PC-3 (cell line): ENCODE data around the gene POLD4. TPM values are rescaled to one million over a fixed set of nuclear protein-coding genes. Genes with fewer than 3 reads are reported as not detected.

Experiments
- ATAC-seq: fragments of 200-7000 bp; cut with Tn5 transposase; 2 replicates; pipeline ENCODE4 v1.9.1; 2020; ENCODE audit warnings: mild to moderate bottlenecking, moderate library complexity
- BruUV-seq: library from RNA; stranded (reverse); fragments of 400-500 nt; replicated peaks from 2 replicates; lab custom pipeline; 2021; lab: Mats Ljungman, UMichigan
- CTCF ChIA-PET: fragments of 300-600 bp; sonication (Branson Sonifier 250); formaldehyde crosslinking; loops from one replicate; lab custom pipeline; 2022; ENCODE audit warnings: antibody characterized with exemption; lab: Charles Lee
- POLR2A ChIA-PET: fragments of 300-600 bp; sonication (Branson Sonifier 250); formaldehyde crosslinking; loops from one replicate; lab custom pipeline; 2022; ENCODE audit warnings: antibody characterized with exemption; ENCODE audit not compliant: unreplicated experiment; lab: Charles Lee
- DNase-seq: peaks from one replicate; pipeline ENCODE4 v3.0.0-alpha.2; 2015
- H2AFZ ChIP-seq: fragments of 300-600 bp; sonication (generic); 2 replicates; pipeline ENCODE4 v1.6.0; 2016; ENCODE audit warnings: antibody characterized with exemption, low read length
- H3F3A ChIP-seq: fragments of 300-600 bp; sonication (generic); one replicate; pipeline ENCODE4 v1.6.0; 2017; ENCODE audit warnings: antibody characterized with exemption, low read length, control low read depth, mild to moderate bottlenecking; ENCODE audit not compliant: unreplicated experiment
- H3K27ac ChIP-seq: fragments of 300-600 bp; sonication (generic); 2 replicates; pipeline ENCODE4 v1.5.1; 2016; ENCODE audit warnings: mild to moderate bottlenecking, low read length
- H3K27me3 ChIP-seq: fragments of 300-600 bp; sonication (generic); 2 replicates; pipeline ENCODE4 v1.6.1; 2016; ENCODE audit warnings: low read length, mixed read lengths
- H3K36me3 ChIP-seq: fragments of 300-600 bp; sonication (generic); 2 replicates; pipeline ENCODE4 v1.6.1; 2016; ENCODE audit warnings: low read depth, mixed run types, low read length, mixed read lengths
- H3K4me1 ChIP-seq: fragments of 300-600 bp; sonication (generic); 2 replicates; pipeline ENCODE4 v1.5.1; 2016; ENCODE audit warnings: low read length; ENCODE audit not compliant: insufficient read depth
- H3K4me2 ChIP-seq: fragments of 300-600 bp; sonication (generic); 2 replicates; pipeline ENCODE4 v1.6.0; 2016; ENCODE audit warnings: low read length
- H3K4me3 ChIP-seq: fragments of 300-600 bp; sonication (generic); 2 replicates; pipeline ENCODE4 v1.5.1; 2016; ENCODE audit warnings: mild to moderate bottlenecking, low read length, mixed read lengths
- H3K79me2 ChIP-seq: fragments of 300-600 bp; sonication (generic); 2 replicates; pipeline ENCODE4 v1.6.1; 2017; ENCODE audit warnings: low read length, mixed read lengths
- H3K9ac ChIP-seq: fragments of 300-600 bp; sonication (generic); 2 replicates; pipeline ENCODE4 v1.6.0; 2016; ENCODE audit warnings: mild to moderate bottlenecking, low read length
- H3K9me2 ChIP-seq: fragments of 300-600 bp; sonication (generic); replicated peaks from 2 replicates; pipeline ENCODE4 v1.6.1; 2016; ENCODE audit warnings: mixed run types, low read length, mixed read lengths
- H3K9me3 ChIP-seq: fragments of 300-600 bp; sonication (generic); 2 replicates; pipeline ENCODE4 v1.6.1; 2016; ENCODE audit warnings: low read length, mixed read lengths
- H4K20me1 ChIP-seq: fragments of 300-600 bp; sonication (generic); 2 replicates; pipeline ENCODE4 v1.6.1; 2016; ENCODE audit warnings: low read length, mixed read lengths
- EZH2 ChIP-seq: fragments of 300-600 bp; sonication (generic); IDR thresholded peaks from one replicate; pipeline ENCODE4 v1.6.1; 2017; ENCODE audit warnings: antibody characterized with exemption, mild to moderate bottlenecking, low read length; ENCODE audit not compliant: unreplicated experiment
- EZH2phosphoT487 ChIP-seq: fragments of 300-600 bp; sonication (generic); IDR thresholded peaks from 2 replicates; pipeline ENCODE4 v1.6.1; 2018; ENCODE audit warnings: mild to moderate bottlenecking, antibody characterized with exemption, low read length, borderline replicate concordance
- intact Hi-C: fragments of 100-400 bp; cut with micrococcal nuclease; formaldehyde crosslinking; loops from 2 replicates; pipeline ENCODE4 v1.9.0; 2023
- total RNA-seq: library from RNA; depleted of rRNA; stranded (reverse); fragments of >200 nt; gene quantifications from 2 replicates; pipeline ENCODE4 v1.2.3, GENCODE V29; 2014
- TF ChIP-seq, protein P1 (sequence below): fragments of 300-600 bp; sonication (generic); conservative IDR thresholded peaks from 2 replicates; pipeline ENCODE4 v1.5.1; 2017; ENCODE audit warnings: antibody characterized with exemption, low read depth, mild to moderate bottlenecking, low read length

The POLD4 gene
- total RNA-seq, 1 experiment from 2014 or later: 81.5 TPM

DNA sequence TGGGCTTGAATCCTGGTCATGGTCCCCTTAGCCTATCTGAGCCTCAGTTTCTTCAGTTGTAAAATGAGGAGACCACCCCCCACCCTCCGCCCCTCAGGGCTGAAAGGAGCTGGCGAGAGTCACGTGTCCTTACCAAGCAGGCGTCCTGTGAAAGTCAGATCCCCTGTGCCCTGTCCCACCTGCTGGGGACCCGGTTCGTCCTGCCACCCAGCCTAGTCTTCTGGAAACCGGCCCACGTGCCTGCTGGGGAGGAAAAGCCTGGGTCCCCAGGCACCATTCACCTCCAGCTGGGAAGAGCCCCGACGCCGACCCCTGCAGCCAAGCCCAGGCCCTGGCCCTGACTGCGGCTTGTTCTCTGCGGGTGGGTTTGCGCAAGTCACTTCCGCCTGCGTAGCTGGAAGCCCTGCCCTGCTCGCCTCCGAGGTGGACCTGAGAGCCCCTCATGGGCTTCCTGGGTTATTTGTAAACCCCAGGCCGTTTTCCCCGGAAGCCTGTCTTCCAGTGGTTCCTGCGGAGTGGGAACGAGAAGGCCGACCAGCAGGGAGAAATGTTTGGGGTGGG lies 50.7 kb downstream of the POLD4 start:
- Histone ChIP-seq H3K79me2 (peaks cover 15% of the 10 kb centered on the region), H3K27ac (peak overlapping the region; percentile 42), H4K20me1 (no peaks in the 10 kb centered on the region), H3K9me2 (no peaks in the 10 kb centered on the region), H3K4me2 (peak overlapping the region; percentile 93), H3K9ac (peak overlapping the region; percentile 91), H3F3A (no peaks in the 10 kb centered on the region), H3K27me3 (no peaks in the 10 kb centered on the region), H3K4me1 (peaks cover 18% of the 10 kb centered on the region), H3K9me3 (no peaks in the 10 kb centered on the region), H2AFZ (peak overlapping the region; percentile 54), H3K4me3 (peak overlapping the region; percentile 93), H3K36me3 (peaks cover 15% of the 10 kb centered on the region; the same call in 1 of the 2 replicates)
- TF ChIP-seq EZH2phosphoT487 (no peak), EZH2 (no peak)
- TF ChIP-seq, protein P1, sequence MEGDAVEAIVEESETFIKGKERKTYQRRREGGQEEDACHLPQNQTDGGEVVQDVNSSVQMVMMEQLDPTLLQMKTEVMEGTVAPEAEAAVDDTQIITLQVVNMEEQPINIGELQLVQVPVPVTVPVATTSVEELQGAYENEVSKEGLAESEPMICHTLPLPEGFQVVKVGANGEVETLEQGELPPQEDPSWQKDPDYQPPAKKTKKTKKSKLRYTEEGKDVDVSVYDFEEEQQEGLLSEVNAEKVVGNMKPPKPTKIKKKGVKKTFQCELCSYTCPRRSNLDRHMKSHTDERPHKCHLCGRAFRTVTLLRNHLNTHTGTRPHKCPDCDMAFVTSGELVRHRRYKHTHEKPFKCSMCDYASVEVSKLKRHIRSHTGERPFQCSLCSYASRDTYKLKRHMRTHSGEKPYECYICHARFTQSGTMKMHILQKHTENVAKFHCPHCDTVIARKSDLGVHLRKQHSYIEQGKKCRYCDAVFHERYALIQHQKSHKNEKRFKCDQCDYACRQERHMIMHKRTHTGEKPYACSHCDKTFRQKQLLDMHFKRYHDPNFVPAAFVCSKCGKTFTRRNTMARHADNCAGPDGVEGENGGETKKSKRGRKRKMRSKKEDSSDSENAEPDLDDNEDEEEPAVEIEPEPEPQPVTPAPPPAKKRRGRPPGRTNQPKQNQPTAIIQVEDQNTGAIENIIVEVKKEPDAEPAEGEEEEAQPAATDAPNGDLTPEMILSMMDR: no peak
- DNase-seq (peak; percentile 25), ATAC-seq (peak; percentile 7)
- BruUV-seq: TSS peak; percentile 71
- ChIA-PET CTCF (interaction anchor here (0.6 to 2.0 kb wide), 2 partner anchors 15 to 43 kb away, joined by 3 to 14 read pairs; no protein-coding TSS in a partner anchor), POLR2A (interaction anchor here (0.5 to 1.0 kb wide), 4 partner anchors 9 to 50 kb away, joined by 3 to 5 read pairs (median 3); partner anchors contain the start of gene POLD4)
- intact Hi-C loops: loop anchor here (1.0 to 5.0 kb wide), 2 partner anchors 10 to 35 kb away; partner anchors contain the start of gene GRK2

DNA sequence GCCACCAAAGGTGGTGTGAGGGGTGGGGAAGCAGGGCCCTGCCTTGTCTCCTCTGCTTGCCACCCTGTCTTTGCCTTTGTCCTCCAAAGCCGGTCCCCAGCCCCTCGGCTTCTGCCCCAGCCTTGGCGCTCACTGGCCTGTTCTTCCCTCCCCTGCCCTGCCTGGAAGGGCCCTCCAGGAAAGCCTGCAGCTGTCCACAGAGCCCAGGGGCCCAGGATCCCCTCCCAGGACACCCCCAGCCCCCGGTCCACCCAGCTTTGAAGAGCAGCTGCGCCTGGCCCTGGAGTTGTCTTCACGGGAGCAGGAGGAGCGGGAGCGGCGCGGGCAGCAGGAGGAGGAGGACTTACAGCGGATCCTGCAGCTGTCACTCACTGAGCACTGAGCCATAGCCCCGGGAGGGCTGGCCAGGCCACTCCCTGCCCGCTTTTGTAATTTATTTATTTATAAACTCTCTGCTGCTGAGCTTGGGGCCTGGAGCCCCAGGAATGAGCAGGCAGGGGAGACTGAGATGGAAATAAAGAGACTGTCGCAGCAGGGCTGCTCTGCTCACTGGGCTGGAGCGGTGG lies 51.3 kb downstream of the POLD4 start:
- Histone ChIP-seq H3K79me2 (peaks cover 15% of the 10 kb centered on the region), H4K20me1 (no peaks in the 10 kb centered on the region), H2AFZ (no peak overlapping the region), H3K9ac (no peak overlapping the region), H3K9me3 (no peaks in the 10 kb centered on the region), H3K36me3 (peaks cover 15% of the 10 kb centered on the region; the same call in 1 of the 2 replicates), H3K27me3 (no peaks in the 10 kb centered on the region), H3F3A (no peaks in the 10 kb centered on the region), H3K4me2 (peak overlapping the region; percentile 93), H3K27ac (peak overlapping the region; percentile 42; the same call in 1 of the 2 replicates), H3K4me1 (peaks cover 18% of the 10 kb centered on the region), H3K9me2 (no peaks in the 10 kb centered on the region), H3K4me3 (no peak overlapping the region)
- intact Hi-C loops: loop anchor here (5.0 kb wide), 1 partner anchor 35 kb away; the partner anchor contains the start of gene GRK2
- BruUV-seq: no TSS peak
- DNase-seq (peak; percentile 49), ATAC-seq (peak; percentile 42)
- POLR2A ChIA-PET: interaction anchor here (0.5 kb wide), 1 partner anchor 51 kb away, joined by 3 read pairs; the partner anchor contains the start of gene POLD4
- no peak for TF ChIP-seq EZH2phosphoT487
- no peak for TF ChIP-seq EZH2
- TF ChIP-seq, protein P1: no peak
- CTCF ChIA-PET: interaction anchor here (2.0 kb wide), 1 partner anchor 15 kb away, joined by 14 read pairs; no protein-coding TSS in a partner anchor
